ENCODE data around the gene FILIP1L. TPM values are rescaled to one million over a fixed set of nuclear protein-coding genes. Genes with fewer than 3 reads are reported as not detected.

FILIP1L gene
- total and polyA plus RNA-seq, 2 of the 13 experiments (the other 11 are each of a cell fraction or from before 2014, with no cell fraction given): 8.1 to 187 TPM

GRCh38 chr3:99920481-99921376 lies 193.6 kb downstream of the FILIP1L start (continued):
- TF ChIP-seq CENPT (CRISPR knock-in tag; IDR thresholded peaks at IDR 0.05; ENCODE audit: low read depth): no peak
- 0 out of 2 replicates have a peak, but pooled peaks have one; percentile 42 for TF ChIP-seq ZNF317 (CRISPR knock-in tag; IDR thresholded peaks at IDR 0.05)
- TF ChIP-seq MAFG (CRISPR knock-in tag; IDR thresholded peaks at IDR 0.05): peak; percentile 90
- TF ChIP-seq ZMYM2 (CRISPR knock-in tag; IDR thresholded peaks at IDR 0.05): 0 out of 2 replicates have a peak, but pooled peaks have one; percentile 25
- TF ChIP-seq ZSCAN21 (CRISPR knock-in tag; IDR thresholded peaks at IDR 0.05; ENCODE audit: borderline replicate concordance): peak; percentile 95
- TF ChIP-seq MIER3 (CRISPR knock-in tag; IDR thresholded peaks at IDR 0.05; ENCODE audit: borderline replicate concordance): peak; percentile 77; the same call in 1 of the 2 replicates
- TF ChIP-seq SP1 (IDR thresholded peaks at IDR 0.05): no peak
- 0 out of 2 replicates have a peak, but pooled peaks have one; percentile 6 for TF ChIP-seq SP1 (CRISPR knock-in tag; IDR thresholded peaks at IDR 0.05)
- TF ChIP-seq MEIS2 (CRISPR knock-in tag; IDR thresholded peaks at IDR 0.05): peak; percentile 60; the same call in 1 of the 2 replicates
- TF ChIP-seq KDM2A (CRISPR knock-in tag; IDR thresholded peaks at IDR 0.05; ENCODE audit: borderline replicate concordance, low read depth): 0 out of 2 replicates have a peak, but pooled peaks have one; percentile 15
- peak; percentile 60; the same call in 1 of the 2 replicates for TF ChIP-seq THAP11 (CRISPR knock-in tag; IDR thresholded peaks at IDR 0.05)
- 0 out of 2 replicates have a peak, but pooled peaks have one; percentile 72 for TF ChIP-seq MEF2D (CRISPR knock-in tag; IDR thresholded peaks at IDR 0.05)
- no peak for TF ChIP-seq HCFC1 (IDR thresholded peaks at IDR 0.05; ENCODE audit: low read depth, low read length)
- TF ChIP-seq, protein P1, sequence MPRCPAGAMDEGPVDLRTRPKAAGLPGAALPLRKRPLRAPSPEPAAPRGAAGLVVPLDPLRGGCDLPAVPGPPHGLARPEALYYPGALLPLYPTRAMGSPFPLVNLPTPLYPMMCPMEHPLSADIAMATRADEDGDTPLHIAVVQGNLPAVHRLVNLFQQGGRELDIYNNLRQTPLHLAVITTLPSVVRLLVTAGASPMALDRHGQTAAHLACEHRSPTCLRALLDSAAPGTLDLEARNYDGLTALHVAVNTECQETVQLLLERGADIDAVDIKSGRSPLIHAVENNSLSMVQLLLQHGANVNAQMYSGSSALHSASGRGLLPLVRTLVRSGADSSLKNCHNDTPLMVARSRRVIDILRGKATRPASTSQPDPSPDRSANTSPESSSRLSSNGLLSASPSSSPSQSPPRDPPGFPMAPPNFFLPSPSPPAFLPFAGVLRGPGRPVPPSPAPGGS (CRISPR knock-in tag; IDR thresholded peaks at IDR 0.05): 0 out of 2 replicates have a peak, but pooled peaks have one; percentile 25
- TF ChIP-seq ZNF747 (CRISPR knock-in tag; IDR thresholded peaks at IDR 0.05; ENCODE audit: borderline replicate concordance): peak; percentile 37; the same call in 1 of the 2 replicates
- peak; percentile 91; the same call in 1 of the 2 replicates for TF ChIP-seq HMG20A (CRISPR knock-in tag; IDR thresholded peaks at IDR 0.05; ENCODE audit: borderline replicate concordance)
- TF ChIP-seq KMT2B (CRISPR knock-in tag; IDR thresholded peaks at IDR 0.05): peak; percentile 35; the same call in 1 of the 2 replicates
- TF ChIP-seq SSRP1 (CRISPR knock-in tag; IDR thresholded peaks at IDR 0.05): peak; percentile 69; the same call in 1 of the 2 replicates
- peak; percentile 49; the same call in 1 of the 2 replicates for TF ChIP-seq HNF4G (IDR thresholded peaks at IDR 0.05; ENCODE audit: borderline replicate concordance, low read depth, low read length)
- peak; percentile 60; the same call in 1 of the 2 replicates for TF ChIP-seq HNF4G (CRISPR knock-in tag; IDR thresholded peaks at IDR 0.05; ENCODE audit: borderline replicate concordance, low read depth)
- 0 out of 2 replicates have a peak, but pooled peaks have one; percentile 17 for TF ChIP-seq ZNF770 (CRISPR knock-in tag; IDR thresholded peaks at IDR 0.05)
- peak; percentile 46; the same call in 1 of the 2 replicates for TF ChIP-seq HOXA3 (CRISPR knock-in tag; IDR thresholded peaks at IDR 0.05)
- TF ChIP-seq ZSCAN31 (CRISPR knock-in tag; IDR thresholded peaks at IDR 0.05; ENCODE audit: low read depth): peak; percentile 23; the same call in 1 of the 2 replicates
- TF ChIP-seq ZBTB39 (CRISPR knock-in tag; IDR thresholded peaks at IDR 0.05): peak; percentile 94; the same call in 1 of the 2 replicates
- TF ChIP-seq ZNF530 (CRISPR knock-in tag; IDR thresholded peaks at IDR 0.05; ENCODE audit: low read depth): no peak

Measured in HepG2 (cell line).